Activated naive CD8-positive, alpha-beta T cell treated with anti-CD3 and anti-CD28 coated beads, Interleukin-2, amount 50 U/mL, for 16 hours (primary cell): ENCODE data around the gene FUT2.

ENCODE experiments used
- DNase-seq: peaks from one replicate; pipeline ENCODE4 v3.0.0-alpha.2; 2020; ENCODE audit warnings: low read depth, low spot score

The FUT2 gene

DNA sequence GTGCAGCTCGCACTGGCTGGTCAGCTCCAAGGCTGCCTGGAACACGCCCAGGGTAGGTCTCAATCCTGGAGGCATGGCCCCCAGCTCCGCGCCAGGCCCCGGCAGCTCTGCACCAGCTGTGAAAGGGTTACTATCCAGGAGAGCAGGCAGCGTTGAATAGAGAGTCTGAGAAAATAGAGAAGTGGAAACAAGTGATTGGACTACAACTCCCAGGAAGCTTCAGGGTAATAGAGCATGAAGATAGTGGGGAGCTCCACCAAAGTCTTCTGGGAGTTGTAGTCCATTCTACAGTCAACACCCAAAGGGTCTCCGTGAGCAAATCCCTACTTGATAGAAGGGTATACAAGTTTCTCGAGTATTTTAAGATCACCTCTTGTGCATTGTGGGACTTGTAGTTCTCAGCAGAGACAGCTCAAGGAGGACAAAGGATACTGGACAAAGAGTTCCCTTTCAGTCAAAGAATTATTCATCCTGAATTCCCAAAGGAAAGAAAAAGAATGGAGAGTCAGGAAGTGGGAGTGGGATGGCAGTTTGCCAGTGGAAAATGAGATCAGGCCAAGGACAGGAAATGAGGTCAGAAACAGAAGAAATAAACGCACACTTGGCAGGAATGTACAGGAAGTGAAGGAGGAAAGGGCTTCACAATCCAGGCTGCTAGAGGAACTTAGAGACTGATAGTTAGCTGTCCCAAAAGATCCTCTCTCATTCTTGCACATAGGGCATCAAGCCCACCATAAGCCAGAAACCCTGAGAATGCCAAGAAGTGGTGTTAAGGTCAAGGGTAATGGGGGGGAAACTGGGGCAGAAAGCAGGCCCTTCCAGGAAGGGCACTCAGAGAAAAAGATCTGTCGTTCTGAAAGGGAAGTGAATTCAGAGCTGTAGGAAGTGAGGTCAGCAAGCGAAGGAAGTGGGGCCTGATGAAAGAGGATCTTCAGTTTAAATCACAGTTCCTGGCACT, 29.3 kb downstream of the FUT2 start:
- DNase-seq = no peak

DNA sequence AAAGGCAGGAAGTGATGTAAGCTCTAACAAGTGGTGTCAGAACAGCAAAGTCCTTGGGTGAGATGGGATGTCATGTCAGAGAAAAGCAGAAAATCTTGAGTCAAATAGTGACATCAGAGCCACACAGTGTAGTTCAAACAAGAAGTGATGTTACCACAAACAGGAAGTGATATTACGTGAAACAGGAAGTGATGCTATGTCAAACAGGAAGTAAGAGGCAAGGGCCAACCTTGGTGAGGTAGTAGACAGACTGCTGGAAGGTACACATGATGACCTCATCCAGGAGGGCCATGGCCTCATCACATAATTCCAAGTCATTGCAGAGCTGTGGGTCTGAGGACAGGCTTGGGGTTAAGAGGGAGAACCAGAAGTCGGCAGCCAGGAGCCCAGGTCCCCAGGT, 30.8 kb downstream of the FUT2 start:
- no peak for DNase-seq

DNA sequence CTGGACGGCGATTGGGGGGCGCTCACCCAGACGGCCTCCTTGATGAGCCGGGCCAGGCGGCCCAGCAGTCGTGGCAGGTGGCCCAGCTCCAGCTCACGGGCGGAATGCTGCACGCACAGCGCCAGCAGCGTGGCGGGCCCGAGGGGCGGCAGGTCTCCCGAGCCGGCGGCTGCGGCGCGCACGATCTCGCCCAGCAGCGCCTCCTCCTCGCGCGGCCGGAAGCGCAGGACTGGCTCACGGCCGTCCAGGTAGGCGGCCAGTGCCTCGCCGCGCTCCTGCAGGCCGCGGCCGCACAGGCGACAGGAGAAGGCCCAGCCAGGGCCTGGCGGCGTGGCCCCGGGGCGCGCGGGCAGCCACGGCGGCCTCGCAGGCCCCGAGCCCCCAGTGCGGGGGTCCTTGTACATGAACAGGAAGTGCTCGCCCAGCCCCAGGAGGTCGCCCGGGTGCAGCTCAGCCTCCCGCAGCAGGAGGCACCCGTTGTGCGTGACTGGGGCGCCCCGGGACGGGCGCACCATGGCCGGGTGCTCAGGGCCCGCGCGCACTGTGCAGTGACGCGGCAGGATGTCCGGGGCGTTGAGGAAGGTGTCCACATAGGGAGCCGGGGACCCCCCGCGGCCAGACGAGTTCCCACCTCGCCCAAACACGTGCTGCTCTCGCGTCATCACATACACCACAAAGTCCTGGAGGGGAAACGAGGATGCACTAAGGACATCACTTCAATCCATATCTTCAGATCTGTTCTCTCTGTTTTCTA, 33.3 kb downstream of the FUT2 start:
- DNase-seq = no peak

DNA sequence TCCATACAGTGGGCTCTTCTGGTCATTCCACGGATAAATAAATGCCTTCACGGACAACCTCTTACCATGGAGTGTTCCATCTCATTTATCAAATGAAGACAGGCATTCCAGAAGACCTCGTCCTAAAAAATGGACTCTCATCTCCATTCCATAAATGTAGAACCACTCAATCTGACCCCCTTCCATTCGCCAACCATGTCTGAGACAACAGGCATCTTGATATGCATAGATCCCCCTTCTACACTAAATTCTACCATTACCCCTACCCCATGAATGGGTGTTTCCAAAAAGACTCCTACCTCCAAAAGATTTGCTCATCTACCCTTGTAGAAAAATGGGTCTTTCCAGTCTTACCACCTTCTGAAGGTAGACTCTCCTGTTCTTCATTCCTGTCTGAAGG, 35.7 kb downstream of the FUT2 start:
- no peak for DNase-seq

DNA sequence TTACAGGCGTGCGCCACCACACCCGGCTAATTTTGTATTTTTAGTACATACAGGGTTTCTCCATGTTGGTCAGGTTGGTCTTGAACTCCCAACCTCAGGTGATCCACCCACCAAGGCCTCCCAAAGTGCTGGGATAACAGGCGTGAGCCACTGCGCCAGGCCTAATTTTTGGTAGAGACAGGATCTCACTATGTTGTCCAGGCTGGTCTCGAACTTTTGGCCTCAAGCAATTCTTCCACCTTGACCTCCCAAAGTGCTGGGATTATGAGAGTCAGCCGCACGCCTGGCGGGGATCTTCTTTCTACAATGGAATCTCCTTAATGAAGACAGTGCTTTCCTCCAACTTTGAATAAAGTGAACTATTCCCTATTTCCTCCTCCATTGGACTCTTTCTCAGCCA, 38.9 kb downstream of the FUT2 start:
- DNase-seq = no peak

DNA sequence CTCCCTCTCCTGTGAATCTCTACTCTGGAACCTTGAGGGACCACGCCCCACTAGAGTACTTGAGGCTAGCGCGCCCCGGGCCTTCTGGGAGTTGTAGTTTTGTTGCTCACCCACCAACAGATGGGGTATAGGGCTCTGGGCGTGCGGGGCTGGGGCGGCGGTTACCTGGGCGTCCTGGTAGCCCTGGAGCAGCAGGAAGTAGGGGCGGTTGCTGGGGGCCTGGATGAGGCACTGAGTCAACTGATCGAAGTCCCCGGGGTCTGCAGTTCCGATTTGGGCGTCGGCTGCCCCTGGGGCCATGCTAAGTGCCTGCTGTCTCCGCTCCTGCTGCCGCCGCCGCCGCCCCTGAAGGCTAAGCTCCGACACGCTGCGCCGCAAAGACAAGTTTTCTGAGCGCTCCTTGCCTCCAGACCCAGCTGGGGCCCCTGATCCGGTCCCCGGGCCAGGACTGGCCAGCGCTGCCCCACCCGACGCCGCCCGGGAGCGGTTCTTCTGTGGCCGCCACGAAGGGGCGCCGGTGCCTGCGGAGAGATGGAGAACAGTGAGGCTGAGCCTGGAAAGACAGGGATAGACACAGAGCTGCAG, 39.4 kb downstream of the FUT2 start:
- no peak for DNase-seq

DNA sequence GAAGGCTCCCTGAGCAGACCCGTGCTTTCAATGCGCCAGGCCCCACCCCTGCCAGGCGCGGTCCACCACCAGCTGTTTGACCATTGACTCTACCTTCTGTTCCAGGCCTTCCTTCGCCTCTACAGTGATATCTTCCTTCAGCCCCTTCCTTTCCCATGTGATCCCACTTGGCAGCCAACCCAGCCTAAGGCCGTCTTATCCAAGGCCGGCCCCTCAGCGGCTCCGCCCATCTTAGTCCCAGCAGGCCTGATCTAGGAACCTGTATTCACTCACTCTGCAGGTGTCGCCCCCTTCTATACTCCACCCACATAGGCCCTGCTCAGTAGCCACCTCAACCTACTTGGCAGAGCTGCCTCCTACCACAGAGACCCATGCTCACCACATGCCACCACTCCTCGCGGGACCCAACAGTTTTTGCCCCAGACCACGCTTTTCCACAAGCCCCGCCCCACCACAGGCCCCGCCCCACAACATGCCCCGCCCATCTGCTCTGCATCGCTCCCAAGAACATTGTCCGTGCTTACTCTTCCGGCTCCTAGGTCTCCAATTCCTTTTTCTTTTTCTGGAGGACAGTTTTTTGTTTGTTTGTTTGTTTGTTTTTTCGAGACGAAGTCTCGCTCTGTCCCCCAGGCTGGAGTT, 41.7 kb downstream of the FUT2 start:
- no peak for DNase-seq

DNA sequence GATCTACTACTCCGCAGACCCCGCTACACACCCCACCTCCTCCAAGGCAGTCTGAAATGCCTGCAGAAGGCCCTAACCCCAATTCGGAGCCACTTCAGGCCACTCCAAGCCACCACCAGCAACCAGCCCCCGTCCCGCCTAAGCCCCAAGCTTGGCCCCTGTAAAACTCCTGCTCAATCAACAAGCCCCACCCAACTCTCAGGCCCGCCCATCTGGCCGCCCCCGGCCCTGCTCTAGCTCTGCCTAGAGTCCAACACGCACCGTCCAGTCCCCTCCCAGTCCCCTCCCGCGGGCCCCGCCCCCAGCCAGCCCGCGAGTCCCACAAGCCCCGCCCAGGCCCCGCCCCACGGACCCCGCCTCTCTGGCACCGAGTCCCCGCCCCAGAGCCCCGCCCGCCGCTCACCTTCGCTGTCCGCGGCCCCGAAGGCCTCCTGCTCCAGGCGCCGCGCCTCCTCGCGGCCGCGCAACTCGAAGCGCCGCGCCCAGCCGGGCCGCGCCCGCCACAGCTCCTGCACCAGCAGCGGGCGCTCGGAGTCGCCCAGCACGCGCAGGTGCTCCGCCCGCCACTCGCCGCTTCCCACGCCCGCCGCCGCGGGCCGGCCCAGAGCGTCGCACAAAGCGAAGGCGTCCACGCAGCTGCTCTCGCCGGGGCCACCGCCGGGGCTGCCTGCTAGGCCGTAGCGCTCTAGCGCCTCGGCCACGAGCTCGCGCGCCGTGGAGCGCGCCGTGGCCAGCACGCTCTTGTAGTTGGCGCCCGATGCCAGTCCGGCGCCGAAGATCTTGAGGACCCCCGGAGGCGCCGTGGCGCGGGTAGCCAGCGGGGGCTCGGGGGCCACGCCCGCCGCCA, 43.0 kb downstream of the FUT2 start:
- DNase-seq = peak; percentile 85

DNA sequence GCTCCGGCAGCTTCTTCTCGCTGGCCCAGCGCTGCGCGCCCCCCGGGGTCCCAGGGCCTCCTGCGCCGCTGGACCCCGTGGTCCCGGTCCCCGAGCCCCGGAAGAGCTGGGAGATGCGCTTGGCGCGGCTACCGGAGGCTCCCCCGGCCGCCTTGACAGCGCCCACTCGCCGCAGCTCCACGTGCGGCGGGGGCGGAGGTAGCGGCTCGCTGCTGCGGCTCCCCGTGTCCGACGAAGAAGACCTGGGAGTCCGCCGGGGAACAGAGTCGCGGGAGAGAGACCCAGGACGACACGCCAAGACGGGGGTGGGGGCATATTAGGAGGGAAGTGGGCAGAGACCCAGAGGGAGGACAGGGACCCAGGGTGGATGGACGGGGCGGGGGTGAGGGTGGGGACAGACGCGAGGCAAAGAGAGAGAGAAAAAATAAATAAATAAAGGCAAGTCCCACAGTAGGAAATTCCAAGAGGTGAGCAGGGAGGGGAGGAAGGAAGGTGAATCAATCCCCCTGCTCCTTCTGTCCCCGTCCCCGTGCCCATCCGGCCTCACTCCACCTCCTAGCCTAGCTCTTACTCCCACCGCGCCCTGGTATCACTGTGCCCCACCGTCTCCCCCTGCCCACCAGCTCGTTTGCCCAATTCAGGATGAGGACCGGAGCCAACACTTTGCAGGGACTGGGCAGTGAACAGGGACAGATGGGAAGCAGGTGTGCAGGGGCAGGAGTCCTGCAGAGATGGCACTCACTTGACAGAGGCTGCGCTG, 43.8 kb downstream of the FUT2 start:
- no peak for DNase-seq

DNA sequence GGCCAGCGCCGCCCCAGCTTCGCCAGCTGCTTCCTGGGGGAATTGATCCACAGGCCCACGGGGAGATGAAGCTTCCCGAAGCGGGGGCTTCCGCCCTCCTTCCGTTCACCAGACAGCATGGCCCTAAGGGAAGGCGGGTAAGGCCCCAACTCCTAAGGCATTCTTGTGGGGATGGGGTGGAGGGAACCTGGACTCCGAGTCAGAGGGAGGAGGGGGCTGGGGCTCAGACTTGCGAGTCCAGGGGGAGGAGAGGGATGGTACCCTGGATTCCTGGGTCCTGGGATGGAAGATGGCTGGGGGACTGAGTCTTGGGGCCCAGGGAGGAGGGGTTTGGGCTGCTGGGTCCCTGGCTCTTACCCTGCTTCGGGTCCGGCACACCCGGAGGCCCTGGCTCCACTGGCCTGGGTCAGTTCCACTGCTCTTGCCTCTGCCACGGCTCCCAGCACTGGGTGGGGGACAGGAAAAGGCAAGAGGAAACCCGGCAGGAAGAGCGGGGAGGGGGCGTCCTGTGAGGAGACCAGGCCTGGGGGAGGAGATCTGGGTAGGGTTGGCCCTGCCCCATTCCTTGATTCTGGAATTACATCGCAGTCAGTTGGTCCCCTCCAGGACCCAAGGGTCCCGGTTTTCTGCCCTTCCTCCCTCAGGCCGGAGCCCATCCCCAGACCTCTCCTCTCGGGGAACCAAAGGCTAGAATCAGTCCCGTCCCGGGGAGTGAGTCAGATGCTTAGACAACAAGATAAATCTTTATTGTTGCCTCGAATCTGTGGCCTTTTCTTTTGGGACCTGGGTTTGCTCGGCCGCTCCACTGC, 44.6 kb downstream of the FUT2 start, which contains the start of gene RASIP1:
Gene RASIP1 (minus strand): TSS at position 447 of the 809 bp plus-strand sequence. CDS start 328 bp downstream, at position 119.
- DNase-seq = no peak

DNA sequence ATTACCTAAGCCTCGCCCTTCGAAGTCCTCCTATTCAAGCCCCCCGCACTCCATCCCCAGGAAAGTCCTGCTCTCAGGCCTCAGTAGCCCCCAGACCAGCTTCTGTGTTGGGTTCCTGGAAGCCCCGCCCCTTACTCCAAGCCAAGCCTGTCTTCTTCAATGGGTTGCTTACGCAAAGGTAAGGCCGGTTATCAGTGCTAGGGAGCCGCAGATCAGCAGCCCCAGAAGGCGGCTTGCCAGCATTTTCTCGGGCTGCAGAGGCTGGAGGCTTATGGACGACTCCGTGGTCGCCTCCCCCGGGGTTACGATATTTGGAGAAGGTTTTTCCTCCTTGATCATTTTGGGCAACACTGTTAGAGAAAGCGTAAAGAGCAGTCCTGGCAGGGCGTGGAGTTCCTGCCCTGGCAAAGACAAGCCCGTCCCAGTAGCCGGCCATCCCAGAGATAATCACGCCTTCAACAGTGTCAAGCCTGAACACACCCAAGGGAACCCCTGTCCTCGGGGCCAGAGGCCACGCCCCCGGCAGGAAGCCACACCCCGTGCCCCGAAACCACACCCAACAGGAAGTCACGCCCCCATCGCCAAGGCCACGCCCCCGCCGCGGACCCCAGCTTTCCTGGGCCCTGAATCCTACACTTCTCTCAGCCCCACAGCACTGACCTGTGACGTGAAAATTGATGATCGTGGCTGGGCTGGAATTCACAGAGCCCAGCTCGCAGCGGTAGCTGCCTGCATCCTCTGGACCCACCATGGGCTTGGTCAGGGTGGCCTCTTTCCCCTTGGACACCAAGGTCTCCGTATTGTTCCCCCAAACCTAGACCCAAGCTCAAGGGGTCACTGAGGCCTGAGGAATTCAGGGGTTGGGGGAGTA, 45.6 kb downstream of the FUT2 start:
- no peak for DNase-seq

DNA sequence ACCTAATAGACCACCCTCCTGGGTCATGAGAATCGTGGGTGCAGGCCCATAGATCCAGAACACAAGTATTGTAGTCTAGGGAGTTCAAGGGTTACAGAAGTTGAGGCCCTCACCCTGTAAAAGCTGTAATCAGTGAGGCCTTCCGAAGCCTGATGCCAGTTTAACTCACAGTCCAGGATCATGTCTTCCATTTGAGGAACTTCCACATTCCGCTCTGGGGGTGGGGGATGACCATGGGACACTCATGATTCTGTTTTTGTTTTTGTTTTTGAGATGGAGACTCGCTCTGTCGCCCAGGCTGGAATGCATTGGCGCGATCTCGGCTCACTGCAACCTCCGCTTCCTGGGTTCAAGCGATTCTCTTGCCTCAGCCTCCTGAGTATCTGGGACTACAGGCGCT, 46.3 kb downstream of the FUT2 start:
- DNase-seq = no peak

DNA sequence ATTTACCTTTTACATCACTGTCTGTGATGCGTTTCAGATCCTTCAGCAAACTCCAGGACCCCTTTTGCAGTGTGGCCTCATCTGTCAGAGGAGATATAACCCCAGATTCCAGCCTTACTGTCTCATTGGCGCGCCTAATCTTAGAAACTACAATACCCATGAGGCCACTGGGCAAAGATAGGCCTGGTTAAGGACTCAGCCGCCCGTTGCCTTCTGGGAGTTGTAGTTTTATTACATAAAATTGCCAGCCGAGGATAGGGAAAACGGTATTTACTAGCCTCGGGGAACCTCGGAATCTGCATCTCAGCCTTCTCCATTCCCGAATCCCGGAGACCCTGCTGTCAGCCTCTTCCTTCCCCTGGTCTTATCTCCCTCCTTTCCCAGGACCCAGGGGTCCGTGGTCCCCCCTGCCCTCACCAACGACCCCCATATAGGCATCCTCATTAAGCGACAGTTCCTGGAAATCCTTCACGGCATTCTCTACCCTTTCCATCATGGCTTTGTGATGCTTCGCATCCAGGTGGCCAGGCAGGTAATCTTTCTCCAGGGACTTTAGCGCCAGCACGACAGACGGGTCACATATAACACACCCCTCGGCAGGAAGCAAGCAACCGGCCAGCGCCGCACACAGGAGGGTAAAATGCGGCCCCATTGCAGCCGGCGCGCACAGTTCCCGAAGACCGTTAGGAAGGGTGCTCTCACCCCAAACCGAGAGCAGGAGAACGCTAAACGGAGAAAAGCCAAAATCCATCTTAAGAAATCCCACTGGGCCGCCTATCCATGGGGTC, 49.6 kb downstream of the FUT2 start:
- no peak for DNase-seq

DNA sequence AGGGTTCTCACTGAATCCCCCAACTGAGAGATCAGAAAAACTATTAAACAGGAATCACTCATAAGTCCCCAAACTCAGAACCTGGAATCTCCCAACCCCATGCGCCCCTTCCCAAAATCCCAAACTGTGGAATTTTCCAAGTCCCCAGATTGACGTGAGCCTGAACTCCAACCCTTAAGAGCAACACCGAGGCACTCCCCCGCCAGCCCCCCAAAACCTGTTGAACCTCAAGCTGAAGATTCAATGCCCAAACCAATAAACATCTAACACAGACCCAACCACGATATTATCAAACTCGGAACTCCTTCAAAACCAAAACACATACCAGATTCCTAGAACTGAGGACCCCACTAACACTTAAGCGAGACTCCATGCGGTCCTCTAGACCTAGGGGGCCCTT, 50.3 kb downstream of the FUT2 start:
- no peak for DNase-seq

DNA sequence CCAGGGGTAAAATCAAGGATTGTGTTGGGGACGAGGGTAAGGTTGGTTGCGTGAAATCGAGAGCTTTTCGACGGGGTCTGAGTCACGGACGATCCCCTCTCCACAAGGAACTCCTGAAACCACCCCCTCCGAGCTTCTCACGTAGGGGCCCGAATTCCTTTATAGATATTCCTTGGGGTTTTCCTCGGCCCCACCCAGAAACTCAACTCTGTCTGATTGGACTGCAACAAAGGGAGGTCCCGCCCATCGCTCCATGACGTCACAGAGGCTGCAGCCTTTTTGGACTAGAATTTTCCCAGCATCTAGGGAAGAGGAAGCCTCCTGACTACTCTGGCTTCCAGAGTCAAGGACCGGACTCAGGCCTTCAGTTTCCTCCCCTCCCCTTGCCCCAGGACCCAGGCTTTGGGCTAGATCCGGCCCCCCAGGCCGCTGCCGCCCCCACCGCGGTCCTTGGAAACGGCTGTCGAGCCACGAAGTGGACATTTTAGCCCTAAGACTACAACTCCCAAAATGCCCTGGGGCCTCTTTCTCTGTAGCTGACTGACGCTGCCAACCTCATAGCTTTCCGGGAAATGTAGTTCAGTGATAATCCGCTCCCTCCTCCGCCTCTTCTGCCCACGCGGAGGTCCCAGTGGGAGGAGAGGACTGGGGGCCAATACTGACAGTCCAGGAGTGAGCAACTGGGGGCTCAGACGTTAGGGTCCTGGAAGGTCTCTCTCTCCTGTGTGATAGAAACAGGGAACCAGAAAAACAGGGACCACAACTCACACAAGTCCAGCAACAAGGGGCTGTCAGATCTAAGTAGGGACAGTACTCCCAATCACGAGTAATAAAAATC, 51.2 kb downstream of the FUT2 start, which contains the start of gene IZUMO1:
Gene IZUMO1 (minus strand): TSS at position 172 of the 838 bp plus-strand sequence. CDS start 1,050 bp downstream, outside the sequence.
- no peak for DNase-seq

DNA sequence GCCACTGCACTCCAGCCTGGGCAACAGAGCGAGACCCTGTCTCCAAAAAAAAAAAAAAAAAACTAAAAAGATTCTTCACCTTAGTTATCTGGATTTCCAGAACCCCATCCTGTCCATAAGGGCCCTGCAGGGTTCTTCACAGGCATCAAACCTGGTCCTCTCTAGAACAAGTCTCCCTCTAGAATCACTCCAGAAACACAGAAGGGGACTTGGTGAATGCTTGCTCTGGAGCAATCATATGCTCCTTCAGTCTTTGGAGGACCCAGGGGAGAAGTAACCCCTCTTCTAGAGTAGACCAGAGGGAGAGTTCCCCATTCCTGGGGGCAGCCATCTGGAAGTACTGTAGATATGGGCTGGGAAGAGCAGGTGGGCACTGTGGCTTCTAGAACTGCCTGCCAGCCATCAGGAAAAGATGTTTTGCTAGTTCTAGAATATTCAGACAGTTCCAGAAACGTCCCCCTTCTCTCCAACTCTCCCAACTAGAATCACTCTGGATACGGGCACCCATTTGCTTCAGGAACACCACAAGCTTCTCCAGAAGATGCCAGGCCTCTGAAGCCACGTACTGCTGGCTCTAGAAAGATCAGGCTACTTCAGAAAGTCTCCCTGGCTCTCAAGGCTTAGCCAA, 53.9 kb downstream of the FUT2 start:
- no peak for DNase-seq
